ENCODE data around the gene SMIM8. TPM values are rescaled to one million over a fixed set of nuclear protein-coding genes. Genes with fewer than 3 reads are reported as not detected.

Gene SMIM8
- total RNA-seq, 3 donors from 2014 or later (not counting 1 experiment from before 2014, with no cell fraction given) = 8.0 to 11.1 (median 9.5) TPM

DNA sequence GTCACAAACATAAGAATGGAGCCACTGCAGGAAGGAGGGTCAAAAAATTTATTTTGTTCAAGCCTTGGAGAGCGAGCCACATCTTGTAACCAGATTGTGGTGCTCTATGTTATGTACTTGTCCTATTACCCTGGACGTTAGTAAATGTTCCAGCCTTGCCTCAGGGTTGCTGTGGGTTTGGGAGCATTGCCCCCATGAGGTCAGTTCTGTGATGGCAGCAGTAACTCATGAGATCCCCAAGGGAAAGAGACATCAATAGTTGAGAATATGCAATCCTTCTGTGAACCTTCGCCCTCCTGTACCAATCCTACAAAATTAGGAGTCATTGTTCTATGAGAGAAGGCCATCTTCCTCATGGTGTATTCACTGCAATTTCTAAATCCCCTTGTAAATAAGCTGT, 68.9 kb downstream of the SMIM8 start:
- no peaks in the 10 kb centered on the region for H3K9me3 Mint-ChIP-seq
- H3K36me3 ChIP-seq (ENCODE audit: control insufficient read depth, insufficient read depth, low read length) = no peaks in the 10 kb centered on the region
- no peaks in the 10 kb centered on the region for H3K9me3 ChIP-seq (ENCODE audit: control insufficient read depth, insufficient read depth, low read length)
- no peaks in the 10 kb centered on the region for H3K36me3 Mint-ChIP-seq
- DNase-seq (no peak), ATAC-seq (no peak)
- no peaks in the 10 kb centered on the region for H3K27me3 ChIP-seq (ENCODE audit: control insufficient read depth, insufficient read depth, low read length)
- intact Hi-C loops (cut with micrococcal nuclease) = no loop called here
- H3K27me3 Mint-ChIP-seq (ENCODE audit: low read depth in 2 of 2) = no peaks in the 10 kb centered on the region
- H3K4me1 ChIP-seq (ENCODE audit: control insufficient read depth, insufficient read depth, low read length) = no peaks in the 10 kb centered on the region
- no peak overlapping the region for H3K4me3 ChIP-seq (ENCODE audit: low read length)
- 65% methylated on average over 2 of the region's 3 CpGs for WGBS (ENCODE audit: insufficient coverage)
- peaks cover 5% of the 10 kb centered on the region in 2 donors for H3K4me1 Mint-ChIP-seq
- no peak overlapping the region for H3K27ac ChIP-seq (ENCODE audit: low read length)
- H3K27ac Mint-ChIP-seq = no peak overlapping the region
- H3K4me3 Mint-ChIP-seq = no peak overlapping the region
- TF ChIP-seq, protein P1, sequence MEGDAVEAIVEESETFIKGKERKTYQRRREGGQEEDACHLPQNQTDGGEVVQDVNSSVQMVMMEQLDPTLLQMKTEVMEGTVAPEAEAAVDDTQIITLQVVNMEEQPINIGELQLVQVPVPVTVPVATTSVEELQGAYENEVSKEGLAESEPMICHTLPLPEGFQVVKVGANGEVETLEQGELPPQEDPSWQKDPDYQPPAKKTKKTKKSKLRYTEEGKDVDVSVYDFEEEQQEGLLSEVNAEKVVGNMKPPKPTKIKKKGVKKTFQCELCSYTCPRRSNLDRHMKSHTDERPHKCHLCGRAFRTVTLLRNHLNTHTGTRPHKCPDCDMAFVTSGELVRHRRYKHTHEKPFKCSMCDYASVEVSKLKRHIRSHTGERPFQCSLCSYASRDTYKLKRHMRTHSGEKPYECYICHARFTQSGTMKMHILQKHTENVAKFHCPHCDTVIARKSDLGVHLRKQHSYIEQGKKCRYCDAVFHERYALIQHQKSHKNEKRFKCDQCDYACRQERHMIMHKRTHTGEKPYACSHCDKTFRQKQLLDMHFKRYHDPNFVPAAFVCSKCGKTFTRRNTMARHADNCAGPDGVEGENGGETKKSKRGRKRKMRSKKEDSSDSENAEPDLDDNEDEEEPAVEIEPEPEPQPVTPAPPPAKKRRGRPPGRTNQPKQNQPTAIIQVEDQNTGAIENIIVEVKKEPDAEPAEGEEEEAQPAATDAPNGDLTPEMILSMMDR (IDR thresholded peaks at IDR 0.05) = no peak

Other genes with a start within 250 kb of the SMIM8 start
- not detected for gene CGA, start 227.5 kb upstream of the SMIM8 start, total RNA-seq
- 10 to 100 TPM; 78.7 to 90.4 (median 89.4) TPM for gene ZNF292, start 167.0 kb upstream of the SMIM8 start, total RNA-seq
- gene GJB7, start 6.7 kb downstream of the SMIM8 start, total RNA-seq = not detected
- gene C6orf163, start 22.2 kb downstream of the SMIM8 start, total RNA-seq = 1 to 10 TPM; 1.8 to 3.2 (median 2.3) TPM
- not detected for gene CFAP206, start 85.4 kb downstream of the SMIM8 start, total RNA-seq
- 10 to 100 TPM; 10.9 to 14.8 (median 13.4) TPM for gene SLC35A1, start 150.4 kb downstream of the SMIM8 start, total RNA-seq

All from natural killer cell (primary cell).